Spinal cord (tissue), 10 donors: ENCODE results near the gene PIP5K1C. TPM values are rescaled to one million over a fixed set of nuclear protein-coding genes. Genes with fewer than 3 reads are reported as not detected.
"Not testable (repeated sequence)": the region's sequence is repeated elsewhere in the genome, so short reads cannot be mapped to it uniquely, and the experiment has no call there.

Experiments used
- DNase-seq, 6 donors: peaks; one replicate each; pipeline versions ENCODE4 v3.0.0 to v3.0.0-alpha.2; 2013 to 2015; ENCODE audit warnings: low spot score in 6 of 6, low read depth in 4 of 6
- H3K27ac ChIP-seq: one replicate; pipeline ENCODE4 v1.5.1; 2013; ENCODE audit warnings: low read depth, low read length, control low read depth
- H3K27me3 ChIP-seq: one replicate; pipeline ENCODE4 v1.6.1; 2013; ENCODE audit warnings: low read length; ENCODE audit not compliant: control insufficient read depth, insufficient read depth
- H3K36me3 ChIP-seq: one replicate; pipeline ENCODE4 v1.6.1; 2013; ENCODE audit warnings: low read length; ENCODE audit not compliant: control insufficient read depth, insufficient read depth
- H3K4me1 ChIP-seq: one replicate; pipeline ENCODE4 v1.6.1; 2013; ENCODE audit warnings: low read length; ENCODE audit not compliant: control insufficient read depth, insufficient read depth
- H3K4me3 ChIP-seq: one replicate; pipeline ENCODE4 v1.5.1; 2013; ENCODE audit warnings: low read depth, low read length, control low read depth
- H3K9me3 ChIP-seq: one replicate; pipeline ENCODE4 v1.6.1; 2013; ENCODE audit warnings: low read length; ENCODE audit not compliant: control insufficient read depth, insufficient read depth
- WGBS: methylation state at CpG from one replicate; pipeline ENCODE4 v1.1.5; 2013; ENCODE audit warnings: missing lambda C conversion rate; ENCODE audit not compliant: insufficient coverage; 5-methylcytosine and 5-hydroxymethylcytosine counted together
- polyA plus RNA-seq, 2 donors: library from polyadenylated mRNA; unstranded; fragments of 120-200 nt; gene quantifications; one replicate each; pipeline ENCODE4 v1.2.1, GENCODE V29; 2013; ENCODE audit not compliant: insufficient read length in 2 of 2
- total RNA-seq, 2 donors: library from RNA; depleted of rRNA in 1 of 2; stranded (reverse); fragments of 120-200 nt in 1 of 2; fragments of >200 nt in 1 of 2; gene quantifications; one replicate each; pipeline versions ENCODE4 v1.2.3 to v1.2.4, GENCODE V29; 2013 to 2014
- donor health status: healthy.

PIP5K1C gene
- total and polyA plus RNA-seq, 4 donors, result 25.4 to 91.1 (median 56.0) TPM

GRCh38 chr19:3670796-3671679 lies 29.2 kb downstream of the PIP5K1C start:
- Histone ChIP-seq H3K27ac (peak overlapping the region; percentile 92), H3K4me3 (no peak overlapping the region), H3K36me3 (peaks cover 81% of the 10 kb centered on the region), H3K9me3 (no peaks in the 10 kb centered on the region), H3K27me3 (no peaks in the 10 kb centered on the region), H3K4me1 (peaks cover 57% of the 10 kb centered on the region)
- DNase-seq, result peak in 1 of 6 donors; percentile 74
- WGBS, result 61% methylated on average over 39 of the region's 45 CpGs

GRCh38 chr19:3669947-3670795 lies 30.1 kb downstream of the PIP5K1C start:
- peaks cover 62% of the 10 kb centered on the region for H3K4me1 ChIP-seq

GRCh38 chr19:3669082-3669946 lies 31.0 kb downstream of the PIP5K1C start:
- no peaks in the 10 kb centered on the region for H3K27me3 ChIP-seq
- H3K36me3 ChIP-seq, result peaks cover 92% of the 10 kb centered on the region
- H3K4me3 ChIP-seq, result no peak overlapping the region
- H3K27ac ChIP-seq, result peak overlapping the region; percentile 67
- WGBS, result 50% methylated on average over 35 of the region's 39 CpGs
- H3K4me1 ChIP-seq, result peaks cover 62% of the 10 kb centered on the region
- H3K9me3 ChIP-seq, result no peaks in the 10 kb centered on the region
- no peak for DNase-seq

More at GRCh38 chr19:3669947-3670795, 30.1 kb downstream of the PIP5K1C start:
- peak in 1 of 6 donors; percentile 70 for DNase-seq
- H3K36me3 ChIP-seq, result peaks cover 84% of the 10 kb centered on the region
- no peaks in the 10 kb centered on the region for H3K9me3 ChIP-seq
- 59% methylated on average over 31 of the region's 33 CpGs for WGBS
- no peak overlapping the region for H3K4me3 ChIP-seq
- H3K27ac ChIP-seq, result peak overlapping the region; percentile 92
- no peaks in the 10 kb centered on the region for H3K27me3 ChIP-seq

- Histone ChIP-seq H3K4me1 (peaks cover 62% of the 10 kb centered on the region), H3K9me3 (no peaks in the 10 kb centered on the region), H3K36me3 (peaks cover 95% of the 10 kb centered on the region), H3K4me3 (no peak overlapping the region), H3K27me3 (no peaks in the 10 kb centered on the region), H3K27ac (peak overlapping the region; percentile 67)
- DNase-seq, result no peak
- WGBS, result 71% methylated on average over 33 of the region's 34 CpGs
Observed at GRCh38 chr19:3668331-3669081, 31.8 kb downstream of the PIP5K1C start.

GRCh38 chr19:3667766-3668165 lies 32.5 kb downstream of the PIP5K1C start:
- DNase-seq, result no peak
- 92% methylated on average over 12 of the region's 17 CpGs for WGBS
- Histone ChIP-seq H3K36me3 (peaks cover 96% of the 10 kb centered on the region), H3K27me3 (no peaks in the 10 kb centered on the region), H3K4me3 (no peak overlapping the region), H3K4me1 (peaks cover 62% of the 10 kb centered on the region), H3K9me3 (no peaks in the 10 kb centered on the region), H3K27ac (peak overlapping the region; percentile 67)

GRCh38 chr19:3667037-3667638 lies 33.1 kb downstream of the PIP5K1C start:
- H3K27me3 ChIP-seq, result no peaks in the 10 kb centered on the region

GRCh38 chr19:3666545-3666856 lies 33.8 kb downstream of the PIP5K1C start:
- 91% methylated on average over 14 of the region's 14 CpGs for WGBS
- peaks cover 51% of the 10 kb centered on the region for H3K4me1 ChIP-seq
- H3K27me3 ChIP-seq, DNase-seq, H3K9me3 ChIP-seq, H3K4me3 ChIP-seq, H3K27ac ChIP-seq: not testable (repeated sequence)
- peaks cover 99% of the 10 kb centered on the region for H3K36me3 ChIP-seq

More at GRCh38 chr19:3667037-3667638, 33.1 kb downstream of the PIP5K1C start:
- no peak overlapping the region for H3K4me3 ChIP-seq
- no peaks in the 10 kb centered on the region for H3K9me3 ChIP-seq
- peaks cover 57% of the 10 kb centered on the region for H3K4me1 ChIP-seq
- no peak overlapping the region for H3K27ac ChIP-seq
- 90% methylated on average over 17 of the region's 18 CpGs for WGBS
- H3K36me3 ChIP-seq, result peaks cover 99% of the 10 kb centered on the region
- no peak for DNase-seq

GRCh38 chr19:3665681-3666544 lies 34.4 kb downstream of the PIP5K1C start:
- H3K27ac ChIP-seq, result no peak overlapping the region
- peaks cover 45% of the 10 kb centered on the region for H3K4me1 ChIP-seq
- H3K4me3 ChIP-seq, result no peak overlapping the region
- H3K27me3 ChIP-seq, result no peaks in the 10 kb centered on the region
- 39% methylated on average over 38 of the region's 40 CpGs for WGBS
- H3K36me3 ChIP-seq, result peaks cover 99% of the 10 kb centered on the region
- no peaks in the 10 kb centered on the region for H3K9me3 ChIP-seq
- peak in 2 of 6 donors; percentile 57 to 64 for DNase-seq
